K562 (cell line): Measurements from ENCODE around the gene SLC43A2. TPM values are rescaled to one million over a fixed set of nuclear protein-coding genes. Genes with fewer than 3 reads are reported as not detected.
A peak's percentile ranks its signal among the peaks of the same experiment; 100 is the strongest.

Source experiments
- ARID1B ChIP-seq: fragments of 450-650 bp; IDR thresholded peaks from 2 replicates; pipeline ENCODE4 v1.6.1; 2016; ENCODE audit warnings: antibody characterized with exemption, mild to moderate bottlenecking, inconsistent platforms
- CBX3 ChIP-seq, 2 experiments: IDR thresholded peaks; 1 replicate in 1 of 2; 2 replicates in 1 of 2; pipeline ENCODE4 v1.6.1; 2012; ENCODE audit warnings: inconsistent platforms in 2 of 2, low read length in 2 of 2, borderline replicate concordance in 1 of 2, control low read depth in 1 of 2
- CREB1 ChIP-seq, 2 experiments: sonication (generic) in 1 of 2; formaldehyde crosslinking in 1 of 2; IDR thresholded peaks; 2 replicates each; pipeline versions ENCODE4 v1.6.1 to v1.8.0; 2012 to 2022; ENCODE audit warnings: inconsistent platforms in 1 of 2, mild to moderate bottlenecking in 1 of 2, missing genetic modification reagents in 1 of 2, moderate library complexity in 1 of 2
- FOSL1 ChIP-seq: fragments of 200-800 bp; sonication (Bioruptor generic); conservative IDR thresholded peaks from 2 replicates; pipeline ENCODE4 v1.6.1; 2016; ENCODE audit warnings: missing genetic modification characterization, missing compliant biosample characterization
- FOXJ2 ChIP-seq: fragments of 200-800 bp; sonication (Bioruptor generic); IDR thresholded peaks from 2 replicates; pipeline ENCODE4 v1.6.1; 2016; ENCODE audit warnings: missing genetic modification characterization, missing compliant biosample characterization
- GABPB2 ChIP-seq: fragments of 250-450 bp; sonication (Bioruptor Pico); conservative IDR thresholded peaks from 2 replicates; pipeline ENCODE4 v1.5.1; 2021; ENCODE audit warnings: mild to moderate bottlenecking
- KAT2B ChIP-seq: IDR thresholded peaks from one replicate; pipeline ENCODE4 v1.6.1; 2012; ENCODE audit warnings: low read depth, mild to moderate bottlenecking, control low read depth, inconsistent platforms, low read length, moderate library complexity
- PHF8 ChIP-seq: fragments of 200-600 bp; sonication (generic); IDR thresholded peaks from 2 replicates; pipeline ENCODE4 v1.6.1; 2012; ENCODE audit warnings: mixed run types, mild to moderate bottlenecking, inconsistent platforms, low read length, moderate library complexity, borderline replicate concordance
- POU5F1 ChIP-seq: fragments of 150-350 bp; IDR thresholded peaks from 2 replicates; pipeline ENCODE4 v1.6.1; 2014; ENCODE audit warnings: borderline replicate concordance, low read length, low read depth, mild to moderate bottlenecking; ENCODE audit not compliant: partially characterized antibody
- RBM17 ChIP-seq: fragments of 200-400 bp; formaldehyde crosslinking; IDR thresholded peaks from 2 replicates; pipeline ENCODE4 v1.6.1; 2017; ENCODE audit warnings: low read depth, mild to moderate bottlenecking, low read length, borderline replicate concordance
- U2AF2 ChIP-seq: fragments of 200-400 bp; formaldehyde crosslinking; optimal IDR thresholded peaks from 2 replicates; pipeline ENCODE3; 2017; ENCODE audit warnings: low read depth, mild to moderate bottlenecking, low read length
- ZBED1 ChIP-seq: IDR thresholded peaks from 2 replicates; pipeline ENCODE4 v1.6.1; 2014
- ZNF263 ChIP-seq: sonication (generic); formaldehyde crosslinking; IDR thresholded peaks from 2 replicates; pipeline ENCODE4 v1.8.0; 2022; ENCODE audit warnings: mild to moderate bottlenecking, missing genetic modification reagents, borderline replicate concordance
- polyA plus RNA-seq, 8 experiments: library from polyadenylated mRNA; depleted of rRNA in 4 of 8; stranded (reverse) in 5 of 8; unstranded in 3 of 8; fragments of >200 nt; fragmentation: Nextera tagmentation in 2 of 8; fragmentation: Illumina TruSeq in 1 of 8; extraction: Ambion mirVana in 2 of 8; extraction: Trizol in 1 of 8; gene quantifications; 2 replicates each; pipeline versions ENCODE4 v1.2.1 to v1.2.3, GENCODE V29; 2011 to 2014; ENCODE audit warnings: inconsistent platforms in 1 of 8, missing spikeins in 1 of 8
- total RNA-seq, 7 experiments: library from RNA; depleted of rRNA in 6 of 7; stranded (reverse); fragments of >200 nt in 6 of 7; fragmentation: Illumina TruSeq in 2 of 7; extraction: Trizol in 2 of 7; gene quantifications; 2 replicates each; pipeline versions ENCODE4 v1.2.1 to v1.2.3, GENCODE V29; 2011 to 2021; ENCODE audit warnings: low replicate concordance in 1 of 7
- TF ChIP-seq, protein P1 (sequence below), 2 experiments: fragments of 450-650 bp; IDR thresholded peaks; 2 replicates each; pipeline ENCODE4 v1.6.1; 2016; ENCODE audit warnings: mild to moderate bottlenecking in 2 of 2, borderline replicate concordance in 1 of 2, low read depth in 1 of 2, moderate library complexity in 1 of 2
- TF ChIP-seq, protein P2 (sequence below): sonication (generic); formaldehyde crosslinking; IDR thresholded peaks from 2 replicates; pipeline ENCODE4 v1.8.1; 2023; ENCODE audit warnings: mild to moderate bottlenecking, missing genetic modification reagents
- TF ChIP-seq, protein P3 (sequence below): fragments of 450-650 bp; formaldehyde crosslinking; IDR thresholded peaks from 2 replicates; pipeline ENCODE4 v1.4.0; 2020; ENCODE audit warnings: mild to moderate bottlenecking

Gene SLC43A2
- total and polyA plus RNA-seq, 9 of the 15 experiments (the other 6 are each of a cell fraction or from before 2014, with no cell fraction given), result 0.03 to 10.2 (median 3.6) TPM

DNA sequence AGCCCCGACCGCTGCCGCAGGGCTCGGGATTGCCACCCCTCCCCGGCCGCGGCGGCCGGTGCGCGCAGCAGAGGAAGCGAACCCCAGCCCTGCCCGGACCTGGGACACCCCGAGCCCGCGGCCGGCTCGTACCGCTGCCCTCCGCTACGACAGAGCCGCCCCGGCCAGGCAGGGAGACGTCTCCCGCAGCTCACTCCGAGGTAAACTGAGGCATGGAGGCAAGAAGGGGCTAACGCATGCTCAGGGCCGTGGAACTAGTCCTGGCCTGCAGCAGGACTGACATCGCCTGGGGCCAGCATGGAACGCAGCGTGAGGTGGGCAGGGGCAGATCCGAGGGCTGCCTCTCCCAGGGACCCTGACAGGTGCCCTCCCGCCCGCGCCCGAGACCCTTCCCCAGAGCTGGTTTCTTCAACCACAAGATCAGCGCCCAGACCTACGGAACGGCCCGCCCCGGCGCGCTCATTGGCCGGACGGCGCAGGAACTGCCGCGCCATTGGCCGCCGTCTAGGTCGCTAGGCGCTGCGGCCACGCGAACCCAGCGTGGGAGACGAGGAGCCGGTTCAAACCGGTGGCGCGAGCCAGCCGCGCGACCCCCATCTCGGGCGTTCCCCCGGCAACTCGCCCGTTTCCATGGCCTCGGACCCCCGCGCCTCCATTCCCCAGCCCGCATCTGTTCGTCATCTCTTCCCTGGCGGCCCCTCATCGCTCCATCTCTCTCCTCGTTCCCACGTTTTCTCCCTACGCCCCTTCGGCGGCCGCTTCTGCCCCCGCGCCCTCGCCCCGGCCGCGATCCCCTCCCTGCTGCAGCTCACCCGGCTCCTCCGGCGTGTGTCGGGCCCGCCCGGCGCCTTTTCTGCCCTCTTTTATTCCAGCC lies at the start of gene SLC43A2 (continued):
- TF ChIP-seq ARID1B, result peak; percentile 32; the same call in 1 of the 2 replicates
- no peak for TF ChIP-seq FOSL1
- TF ChIP-seq, protein P1, sequence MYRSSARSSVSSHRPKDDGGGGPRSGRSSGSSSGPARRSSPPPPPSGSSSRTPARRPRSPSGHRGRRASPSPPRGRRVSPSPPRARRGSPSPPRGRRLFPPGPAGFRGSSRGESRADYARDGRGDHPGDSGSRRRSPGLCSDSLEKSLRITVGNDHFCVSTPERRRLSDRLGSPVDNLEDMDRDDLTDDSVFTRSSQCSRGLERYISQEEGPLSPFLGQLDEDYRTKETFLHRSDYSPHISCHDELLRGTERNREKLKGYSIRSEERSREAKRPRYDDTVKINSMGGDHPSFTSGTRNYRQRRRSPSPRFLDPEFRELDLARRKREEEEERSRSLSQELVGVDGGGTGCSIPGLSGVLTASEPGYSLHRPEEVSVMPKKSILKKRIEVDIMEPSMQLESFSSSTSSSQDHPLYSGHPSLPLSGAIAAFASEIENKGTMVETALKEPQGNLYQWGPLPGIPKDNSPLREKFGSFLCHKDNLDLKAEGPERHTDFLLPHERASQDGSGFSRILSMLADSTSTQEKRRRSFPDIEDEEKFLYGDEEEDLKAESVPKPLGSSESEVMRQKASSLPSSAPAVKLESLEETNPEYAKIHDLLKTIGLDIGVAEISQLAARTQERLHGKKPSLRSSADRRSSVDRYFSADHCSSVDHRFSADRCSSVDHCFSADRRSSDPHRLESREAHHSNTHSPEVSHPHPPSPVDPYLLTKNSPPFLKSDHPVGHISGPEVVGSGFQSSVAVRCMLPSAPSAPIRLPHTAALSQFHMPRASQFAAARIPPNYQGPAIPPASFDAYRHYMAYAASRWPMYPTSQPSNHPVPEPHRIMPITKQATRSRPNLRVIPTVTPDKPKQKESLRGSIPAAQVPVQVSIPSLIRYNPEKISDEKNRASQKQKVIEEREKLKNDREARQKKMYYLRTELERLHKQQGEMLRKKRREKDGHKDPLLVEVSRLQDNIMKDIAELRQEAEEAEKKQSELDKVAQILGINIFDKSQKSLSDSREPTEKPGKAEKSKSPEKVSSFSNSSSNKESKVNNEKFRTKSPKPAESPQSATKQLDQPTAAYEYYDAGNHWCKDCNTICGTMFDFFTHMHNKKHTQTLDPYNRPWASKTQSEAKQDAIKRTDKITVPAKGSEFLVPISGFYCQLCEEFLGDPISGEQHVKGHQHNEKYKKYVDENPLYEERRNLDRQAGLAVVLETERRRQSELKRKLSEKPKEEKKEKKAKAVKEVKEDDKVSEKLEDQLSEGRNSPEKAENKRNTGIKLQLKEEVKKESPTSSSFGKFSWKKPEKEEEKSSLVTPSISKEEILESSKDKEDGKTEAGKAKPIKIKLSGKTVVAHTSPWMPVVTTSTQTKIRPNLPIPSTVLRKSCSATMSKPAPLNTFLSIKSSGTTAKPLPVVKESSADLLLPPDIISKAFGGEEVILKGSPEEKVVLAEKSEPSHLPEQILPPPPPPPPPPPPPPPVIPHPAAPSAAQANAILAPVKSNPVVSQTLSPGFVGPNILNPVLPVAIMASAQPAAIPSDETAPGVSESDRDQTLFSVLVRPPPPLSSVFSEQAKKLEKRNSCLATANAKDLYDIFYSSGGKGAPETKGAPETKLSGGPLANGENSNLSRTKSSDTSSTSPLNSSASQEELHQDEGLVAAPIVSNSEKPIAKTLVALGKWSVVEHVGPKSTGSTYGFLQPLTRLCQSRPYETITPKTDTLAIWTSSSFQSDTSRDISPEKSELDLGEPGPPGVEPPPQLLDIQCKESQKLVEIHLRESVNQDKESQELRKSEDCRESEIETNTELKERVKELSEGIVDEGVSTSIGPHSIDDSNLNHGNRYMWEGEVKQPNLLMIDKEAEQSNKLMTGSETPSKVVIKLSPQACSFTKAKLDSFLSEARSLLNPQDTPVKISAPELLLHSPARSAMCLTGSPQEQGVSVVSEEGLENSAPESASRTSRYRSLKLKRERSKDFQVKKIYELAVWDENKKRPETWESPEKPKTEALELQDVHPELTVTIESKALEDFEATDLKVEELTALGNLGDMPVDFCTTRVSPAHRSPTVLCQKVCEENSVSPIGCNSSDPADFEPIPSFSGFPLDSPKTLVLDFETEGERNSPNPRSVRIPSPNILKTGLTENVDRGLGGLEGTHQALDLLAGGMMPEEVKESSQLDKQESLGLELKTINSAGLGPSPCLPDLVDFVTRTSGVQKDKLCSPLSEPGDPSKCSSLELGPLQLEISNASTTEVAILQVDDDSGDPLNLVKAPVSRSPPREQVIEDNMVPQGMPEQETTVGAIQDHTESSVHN (IDR thresholded peaks at IDR 0.05; ENCODE audit: borderline replicate concordance in 1 of 2, low read depth in 1 of 2), result no peak
- TF ChIP-seq CREB1 (IDR thresholded peaks at IDR 0.05), result no peak
- no peak; the same call in 1 of the 2 replicates for TF ChIP-seq CREB1 (CRISPR knock-in tag; IDR thresholded peaks at IDR 0.05)
- TF ChIP-seq ZNF263 (CRISPR knock-in tag), result peak; percentile 35; the same call in 1 of the 2 replicates
- TF ChIP-seq, protein P2, sequence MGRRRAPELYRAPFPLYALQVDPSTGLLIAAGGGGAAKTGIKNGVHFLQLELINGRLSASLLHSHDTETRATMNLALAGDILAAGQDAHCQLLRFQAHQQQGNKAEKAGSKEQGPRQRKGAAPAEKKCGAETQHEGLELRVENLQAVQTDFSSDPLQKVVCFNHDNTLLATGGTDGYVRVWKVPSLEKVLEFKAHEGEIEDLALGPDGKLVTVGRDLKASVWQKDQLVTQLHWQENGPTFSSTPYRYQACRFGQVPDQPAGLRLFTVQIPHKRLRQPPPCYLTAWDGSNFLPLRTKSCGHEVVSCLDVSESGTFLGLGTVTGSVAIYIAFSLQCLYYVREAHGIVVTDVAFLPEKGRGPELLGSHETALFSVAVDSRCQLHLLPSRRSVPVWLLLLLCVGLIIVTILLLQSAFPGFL (CRISPR knock-in tag), result no peak; the same call in 1 of the 2 replicates
- TF ChIP-seq CBX3 (IDR thresholded peaks at IDR 0.05; ENCODE audit: borderline replicate concordance in 1 of 2, low read length in 2 of 2), result no peak
- TF ChIP-seq KAT2B, result no peak
- TF ChIP-seq, protein P3, sequence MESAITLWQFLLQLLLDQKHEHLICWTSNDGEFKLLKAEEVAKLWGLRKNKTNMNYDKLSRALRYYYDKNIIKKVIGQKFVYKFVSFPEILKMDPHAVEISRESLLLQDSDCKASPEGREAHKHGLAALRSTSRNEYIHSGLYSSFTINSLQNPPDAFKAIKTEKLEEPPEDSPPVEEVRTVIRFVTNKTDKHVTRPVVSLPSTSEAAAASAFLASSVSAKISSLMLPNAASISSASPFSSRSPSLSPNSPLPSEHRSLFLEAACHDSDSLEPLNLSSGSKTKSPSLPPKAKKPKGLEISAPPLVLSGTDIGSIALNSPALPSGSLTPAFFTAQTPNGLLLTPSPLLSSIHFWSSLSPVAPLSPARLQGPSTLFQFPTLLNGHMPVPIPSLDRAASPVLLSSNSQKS (CRISPR knock-in tag), result no peak
- TF ChIP-seq U2AF2, result no peak
- TF ChIP-seq FOXJ2, result no peak
- no peak for TF ChIP-seq GABPB2 (CRISPR knock-in tag)
- TF ChIP-seq RBM17, result no peak
- peak; percentile 64; the same call in 1 of the 2 replicates for TF ChIP-seq PHF8
- TF ChIP-seq POU5F1, result no peak
- no peak for TF ChIP-seq ZBED1
